Activated naive CD4-positive, alpha-beta T cell treated with anti-CD3 and anti-CD28 coated beads, Interleukin-2, amount 50 U/mL, for 16 hours (primary cell): ENCODE results near the gene ZNF823.

Experiments used
- DNase-seq: peaks from one replicate; pipeline ENCODE4 v3.0.0-alpha.2; 2020

Gene ZNF823

DNA sequence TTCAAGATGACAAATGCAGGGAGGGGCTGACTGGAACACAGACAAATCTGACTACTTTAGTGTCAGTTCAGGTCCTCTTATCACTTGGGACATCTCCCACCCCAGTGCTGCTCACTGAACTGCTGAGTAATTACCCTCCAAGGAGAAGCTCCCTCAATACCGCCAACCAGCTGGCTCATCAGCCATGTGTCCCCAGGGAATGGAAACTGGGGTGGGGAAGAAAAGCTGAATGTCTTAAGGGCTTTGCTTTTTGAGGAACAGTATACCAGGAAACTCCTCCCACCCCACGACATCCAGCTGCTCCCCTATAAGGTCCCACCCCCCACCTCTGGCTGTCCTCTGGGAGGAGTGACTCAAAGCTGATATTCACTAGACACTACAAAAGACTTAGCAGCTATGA lies 2.0 kb downstream of the ZNF823 start:
- DNase-seq, result no peak

DNA sequence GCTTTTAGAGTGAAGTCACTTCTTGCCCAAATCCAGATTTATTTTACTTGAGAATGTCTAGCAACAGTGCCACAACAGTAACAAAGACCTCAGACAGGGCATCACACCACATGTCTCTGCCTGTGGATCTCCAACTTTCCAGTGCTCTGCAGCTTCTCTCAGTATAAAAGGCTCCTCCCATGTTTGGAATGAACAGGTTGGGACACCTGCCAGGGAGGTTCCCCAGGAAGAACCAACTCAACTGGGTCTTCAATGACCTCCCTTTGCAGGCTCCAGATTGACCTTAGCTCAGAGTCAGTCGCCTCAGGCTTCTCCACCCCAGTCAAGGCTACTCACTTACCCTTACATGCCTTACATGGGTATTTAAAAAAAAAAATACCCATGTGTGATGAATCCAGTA lies 3.4 kb downstream of the ZNF823 start:
- no peak for DNase-seq

DNA sequence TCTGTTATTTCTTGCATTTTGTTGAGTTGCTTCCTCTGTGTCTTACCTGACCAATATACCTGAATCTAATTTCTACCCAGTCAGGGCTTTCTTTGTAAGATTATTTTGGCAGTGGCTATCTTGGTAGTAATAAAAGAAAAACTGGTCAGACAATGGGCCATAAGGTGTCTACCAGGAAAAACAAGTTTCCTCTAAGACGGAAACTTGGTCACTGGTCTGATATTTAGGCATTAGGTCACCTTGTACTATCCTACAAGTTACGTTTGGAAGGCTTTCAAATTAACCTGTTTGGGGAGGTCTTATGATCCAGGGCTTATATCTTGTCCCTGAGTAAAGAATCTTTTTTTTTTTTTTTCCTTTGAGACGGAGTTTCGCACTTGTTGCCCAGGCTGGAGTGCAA lies 9.2 kb downstream of the ZNF823 start:
- no peak for DNase-seq

DNA sequence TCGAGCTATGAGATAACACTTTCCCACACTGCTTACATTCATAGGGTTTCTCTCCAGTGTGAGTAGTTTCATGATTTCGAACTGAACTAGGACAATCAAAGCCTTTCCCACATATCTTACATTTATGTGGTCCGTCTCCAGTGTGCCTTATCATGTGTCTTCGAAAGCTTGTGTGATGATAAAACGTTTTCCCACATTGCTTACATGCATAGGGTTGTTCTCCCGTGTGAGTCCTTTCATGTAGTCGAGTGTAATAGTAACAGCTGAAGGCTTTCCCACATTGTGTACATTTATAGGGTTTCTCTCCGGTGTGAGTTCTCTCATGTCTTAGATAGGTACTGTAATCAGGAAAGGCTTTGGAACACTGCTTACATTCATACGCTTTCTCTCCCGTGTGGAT lies 16.3 kb downstream of the ZNF823 start:
- DNase-seq, result no peak

DNA sequence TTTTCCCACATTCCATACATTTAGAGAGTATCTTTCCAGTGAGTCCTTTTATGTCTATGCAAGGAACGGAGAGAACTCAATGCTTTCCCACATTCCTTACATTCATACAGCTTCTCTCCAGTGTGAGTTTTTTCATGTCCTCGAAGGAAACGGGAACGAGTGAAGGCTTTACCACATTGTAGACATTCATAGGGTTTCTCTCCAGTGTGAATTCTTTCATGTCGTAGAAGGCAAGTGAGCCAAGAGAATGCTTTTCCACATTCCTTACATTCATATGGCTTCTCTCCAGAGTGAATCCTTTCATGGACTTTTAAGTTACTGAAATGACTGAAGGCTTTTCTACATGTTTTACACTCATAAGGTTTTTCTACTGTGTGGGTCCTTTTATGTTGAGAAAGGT lies 17.1 kb downstream of the ZNF823 start:
- DNase-seq, result no peak

DNA sequence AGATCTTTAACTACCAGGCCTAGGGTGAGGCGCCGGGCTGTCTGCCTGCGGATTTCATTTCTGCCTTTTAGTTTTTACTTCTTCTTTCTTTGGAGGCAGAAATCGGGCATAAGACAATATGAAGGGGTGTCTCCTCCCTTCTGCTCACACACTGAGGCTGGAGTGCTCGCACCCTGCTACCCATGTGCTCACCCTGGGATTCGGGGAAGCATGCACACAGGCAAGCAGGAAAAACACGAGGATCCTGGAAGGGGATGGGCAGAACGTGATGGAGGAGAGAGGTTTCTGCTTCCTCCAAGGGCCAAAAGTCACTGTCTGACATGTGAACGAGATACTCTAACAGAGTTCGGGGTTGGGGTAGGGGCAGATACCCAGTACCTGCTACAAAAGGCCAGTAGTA lies 28.4 kb downstream of the ZNF823 start:
- no peak for DNase-seq

DNA sequence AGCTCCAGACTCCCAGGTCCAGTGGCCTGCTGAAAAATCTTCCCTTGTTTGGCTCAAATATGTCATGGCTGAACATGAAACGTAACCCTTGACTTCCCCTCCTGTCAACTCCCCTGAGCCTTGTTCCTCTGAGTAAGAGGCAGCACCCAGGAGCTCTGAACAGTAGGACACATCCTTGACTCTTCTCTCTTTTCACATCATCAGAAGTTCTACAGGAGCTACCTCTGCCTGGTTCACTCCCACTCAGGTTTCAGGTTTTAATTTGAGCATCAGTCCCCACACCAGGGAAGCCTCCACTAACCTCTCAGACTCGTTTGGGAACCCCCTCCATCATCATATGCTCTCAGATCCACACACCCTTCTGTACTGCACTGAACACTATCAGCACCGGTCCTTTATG lies 30.3 kb downstream of the ZNF823 start:
- DNase-seq, result no peak

DNA sequence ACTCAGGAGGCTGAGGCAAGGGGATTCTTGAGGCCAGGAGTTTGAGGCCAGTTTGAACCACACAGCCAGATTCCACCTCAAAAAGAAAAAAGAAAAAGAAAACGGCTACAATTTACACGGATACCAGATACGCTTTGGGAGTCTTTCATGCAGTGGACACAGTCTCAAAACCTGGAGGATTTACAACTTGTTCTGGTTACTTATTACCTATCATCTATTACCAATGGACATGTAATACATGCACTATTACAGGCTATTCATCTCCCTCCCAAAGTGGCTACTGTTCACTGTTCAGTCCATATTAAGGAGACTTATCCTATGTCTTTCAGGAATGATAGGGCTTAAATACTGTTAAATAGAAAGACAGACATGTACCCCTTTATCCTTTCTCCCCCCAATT lies 33.3 kb downstream of the ZNF823 start:
- no peak for DNase-seq

DNA sequence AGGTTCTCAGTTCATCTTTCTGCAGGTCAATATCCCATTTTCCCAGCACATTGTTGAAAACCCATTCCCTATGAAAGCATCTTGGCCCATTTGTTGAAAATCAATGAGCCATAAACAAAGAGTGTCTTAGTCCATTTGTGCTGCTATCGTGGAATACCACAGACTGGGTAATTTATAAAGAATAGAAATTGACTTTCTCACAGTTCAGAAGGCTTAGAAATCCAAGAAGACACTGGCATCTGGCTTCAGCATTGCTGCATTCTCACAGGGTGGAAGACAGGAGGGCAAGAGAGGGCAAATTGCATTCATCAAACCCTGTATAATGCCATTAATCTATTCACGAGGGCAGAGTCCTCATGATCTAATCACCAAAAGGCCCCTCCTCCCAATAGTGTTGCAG lies 34.1 kb downstream of the ZNF823 start:
- DNase-seq, result no peak

DNA sequence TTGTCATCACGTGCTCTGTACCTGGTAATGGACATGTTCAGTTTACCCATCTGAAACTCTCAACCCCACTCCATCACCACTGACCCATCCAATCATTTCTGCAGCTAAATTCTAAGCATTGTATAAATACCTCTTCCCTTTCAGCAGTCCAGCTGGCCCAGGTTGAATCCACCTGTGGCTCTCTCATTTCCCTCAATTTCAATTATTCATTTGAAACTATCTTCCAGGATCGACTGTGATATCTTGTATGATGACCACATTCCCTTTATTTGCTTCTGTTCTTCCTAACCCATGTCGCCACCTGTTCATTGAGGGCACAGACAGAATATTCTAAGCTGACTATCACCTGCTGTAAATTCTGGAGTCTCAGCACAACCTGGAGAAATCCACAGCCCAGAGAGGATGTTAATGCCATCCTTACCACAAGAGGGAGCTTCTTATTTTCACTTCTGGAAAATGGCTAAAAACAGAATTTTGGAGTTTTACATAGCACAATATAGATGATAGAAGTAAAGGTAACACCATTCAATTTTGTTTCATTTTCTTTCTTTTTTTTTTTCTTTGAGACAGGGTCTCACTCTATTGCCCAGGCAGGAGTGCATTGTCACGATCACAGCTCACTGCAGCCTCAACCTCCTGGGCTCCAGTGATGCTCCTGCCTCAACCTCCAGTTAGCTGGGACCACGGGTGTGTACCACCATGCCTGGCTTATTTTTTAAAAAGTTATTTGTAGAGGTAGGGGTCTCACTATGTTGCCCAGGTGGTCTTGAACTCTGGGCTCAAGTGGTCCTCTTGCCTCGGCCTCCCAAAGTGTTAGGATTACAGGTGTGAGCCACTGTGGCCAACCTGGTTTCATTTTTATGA lies 38.6 kb downstream of the ZNF823 start:
- no peak for DNase-seq

DNA sequence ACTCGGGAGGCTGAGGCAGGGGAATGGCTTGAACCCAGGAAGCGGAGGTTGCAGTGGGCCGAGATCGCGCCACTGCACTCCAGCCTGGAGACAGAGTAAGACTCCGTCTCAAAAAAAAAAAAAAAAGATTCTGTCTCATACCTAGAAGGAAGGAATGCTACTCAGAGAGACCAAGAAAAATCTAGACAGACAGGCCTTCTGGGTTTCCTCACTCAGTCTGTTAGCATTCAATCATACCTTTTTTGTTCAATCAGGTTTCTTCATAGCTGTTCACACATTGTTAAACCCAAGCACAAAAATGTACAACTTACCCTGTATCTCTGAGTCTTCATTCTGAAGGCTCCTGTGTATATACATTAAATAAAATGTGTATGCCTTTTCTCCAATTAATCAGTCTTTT lies 40.5 kb downstream of the ZNF823 start:
- no peak for DNase-seq

DNA sequence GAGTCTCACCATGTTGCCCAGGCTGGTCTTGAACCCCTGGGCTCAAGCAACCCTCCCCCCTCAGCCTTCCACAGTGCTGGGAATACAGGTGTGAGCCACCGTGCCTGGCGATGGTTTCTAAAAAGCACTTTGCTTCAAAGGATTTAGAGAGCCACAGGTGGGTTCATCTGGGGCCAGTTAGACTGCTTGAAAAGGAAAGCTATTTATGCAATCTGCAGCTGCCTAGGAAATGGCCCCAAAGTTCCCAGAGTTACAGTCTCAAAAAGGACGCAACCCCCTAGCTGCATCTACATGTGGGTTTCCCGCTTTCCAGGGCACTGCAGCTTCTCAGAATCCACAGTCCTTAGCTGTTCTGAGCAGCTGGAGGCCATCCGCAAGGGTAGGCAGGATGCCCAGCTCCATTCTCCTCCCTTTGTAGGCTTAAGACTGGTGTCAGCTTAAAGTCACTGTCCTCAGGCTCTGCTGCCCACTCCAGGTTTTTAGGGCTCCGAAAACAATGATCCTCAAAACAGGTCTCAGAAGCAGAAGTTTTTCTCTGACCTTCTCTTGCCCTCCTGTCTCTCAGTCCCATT lies 41.4 kb downstream of the ZNF823 start:
- DNase-seq, result no peak

DNA sequence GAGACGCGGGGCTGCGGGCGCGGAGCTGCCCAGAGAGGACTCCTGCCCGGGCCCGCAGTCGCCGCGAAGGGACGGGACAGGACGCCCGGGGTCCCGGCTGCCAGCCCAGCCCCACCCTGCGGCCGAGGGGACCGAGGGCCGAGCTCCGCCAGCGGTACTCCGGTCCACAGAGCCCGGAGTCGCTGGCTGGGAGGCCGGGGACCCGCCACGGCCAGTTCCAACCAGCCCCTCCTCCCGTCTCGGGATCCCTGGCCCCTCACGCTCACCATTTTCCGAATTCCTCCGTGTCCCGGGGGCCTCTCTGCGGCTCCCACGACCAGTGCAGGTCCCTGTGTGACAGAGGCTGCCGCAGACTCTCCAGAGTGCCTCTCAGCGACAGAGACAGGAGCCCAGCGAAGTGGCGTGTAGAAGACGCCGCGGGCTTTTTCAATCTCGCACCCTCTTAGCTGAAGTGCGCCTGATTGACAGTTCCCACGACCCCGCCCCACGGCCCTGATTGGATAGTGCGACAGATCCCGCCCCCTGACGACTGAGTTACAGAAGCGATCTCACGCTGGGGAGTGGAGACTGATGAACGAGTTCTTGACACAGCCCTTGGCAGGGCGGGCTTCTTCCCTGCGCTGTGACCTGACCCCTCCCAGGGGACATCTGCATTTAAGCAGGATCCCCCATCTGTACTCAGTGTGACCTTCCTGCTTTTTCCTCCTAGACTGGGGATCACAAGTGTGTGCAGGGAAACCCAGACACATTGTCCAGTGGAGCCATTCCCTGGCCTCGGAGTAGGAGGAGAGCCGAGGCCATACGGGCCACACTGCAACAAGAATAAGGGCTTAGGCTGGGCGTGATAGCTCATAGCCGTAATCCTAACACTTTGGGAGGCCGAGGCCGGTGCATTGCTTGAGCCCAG lies 44.0 kb downstream of the ZNF823 start:
- DNase-seq, result peak; percentile 89

DNA sequence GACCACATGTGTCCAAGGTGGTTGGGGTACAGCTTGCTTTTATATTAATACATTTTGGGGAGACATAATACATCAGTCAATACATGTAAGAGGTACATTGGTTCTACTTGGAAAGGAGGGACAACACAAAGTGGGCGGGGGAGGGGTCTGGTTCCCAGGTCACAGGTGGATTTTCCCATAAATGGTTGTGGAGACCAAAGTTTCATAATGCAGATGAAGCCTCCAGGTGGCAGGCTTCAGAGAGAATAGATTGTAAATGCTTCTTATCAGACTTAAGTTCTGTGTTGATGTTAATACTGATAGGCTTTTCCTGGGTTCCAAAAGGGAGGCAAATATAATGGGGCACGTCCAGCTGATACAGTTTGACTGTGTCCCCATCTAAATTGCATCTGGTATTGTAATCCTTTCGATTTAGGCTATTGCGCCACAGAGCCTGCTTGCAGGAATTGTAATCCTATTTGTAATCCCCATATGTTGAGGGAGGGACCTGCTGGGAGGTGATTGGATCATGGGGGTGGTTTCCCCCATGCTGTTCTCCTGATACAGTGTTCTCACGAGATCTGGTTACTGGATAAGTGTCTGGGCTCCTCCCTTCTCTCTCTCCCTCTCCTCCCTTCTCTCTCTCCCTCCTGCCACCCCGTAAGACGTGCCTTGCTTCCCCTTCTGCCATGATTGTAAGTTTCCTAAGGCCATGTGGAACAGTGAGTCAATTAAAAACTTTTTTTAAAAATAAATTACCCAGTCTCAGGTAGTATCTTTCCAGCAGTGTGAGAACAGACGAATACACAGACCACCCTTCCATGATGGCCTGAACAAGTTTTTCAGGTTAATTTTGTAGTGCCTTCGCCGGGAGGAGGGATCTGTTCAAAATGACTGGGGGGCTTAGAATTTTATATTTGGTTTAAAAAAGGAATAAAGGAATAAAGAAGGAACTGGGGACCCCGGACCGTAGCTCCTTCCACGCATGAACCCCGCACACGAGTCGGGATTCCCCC lies 44.9 kb downstream of the ZNF823 start:
- DNase-seq, result no peak

DNA sequence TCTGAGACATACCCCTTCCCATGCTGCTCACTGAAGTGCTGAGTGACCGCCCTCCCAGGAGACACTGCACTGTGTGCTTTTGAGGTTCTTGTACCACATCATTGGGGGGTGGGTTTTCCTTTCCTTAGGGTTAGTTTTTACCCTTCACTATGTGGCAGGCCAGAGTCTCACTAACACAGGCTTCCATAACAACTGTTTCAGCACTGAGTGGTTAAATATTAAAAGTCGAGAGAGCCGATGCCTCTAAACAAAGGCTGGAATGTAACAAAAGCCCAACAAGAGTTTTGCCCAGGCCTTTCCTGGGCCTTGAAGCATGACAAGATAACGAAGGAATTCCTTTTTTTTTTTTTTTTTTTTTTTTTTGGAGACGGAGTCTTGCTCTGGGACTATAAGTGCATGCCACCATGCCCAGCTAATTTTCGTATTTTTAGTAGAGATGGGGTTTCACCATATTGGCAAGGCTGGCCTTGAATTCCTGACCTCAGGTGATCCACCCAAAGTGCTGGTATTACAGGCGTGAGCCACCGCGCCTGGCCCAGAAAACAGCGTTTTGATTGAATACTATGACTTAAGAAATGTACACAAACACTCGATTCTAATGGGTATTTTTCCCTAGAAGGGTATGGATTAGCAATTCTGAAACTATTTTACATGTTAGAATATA lies 46.5 kb downstream of the ZNF823 start:
- no peak for DNase-seq

DNA sequence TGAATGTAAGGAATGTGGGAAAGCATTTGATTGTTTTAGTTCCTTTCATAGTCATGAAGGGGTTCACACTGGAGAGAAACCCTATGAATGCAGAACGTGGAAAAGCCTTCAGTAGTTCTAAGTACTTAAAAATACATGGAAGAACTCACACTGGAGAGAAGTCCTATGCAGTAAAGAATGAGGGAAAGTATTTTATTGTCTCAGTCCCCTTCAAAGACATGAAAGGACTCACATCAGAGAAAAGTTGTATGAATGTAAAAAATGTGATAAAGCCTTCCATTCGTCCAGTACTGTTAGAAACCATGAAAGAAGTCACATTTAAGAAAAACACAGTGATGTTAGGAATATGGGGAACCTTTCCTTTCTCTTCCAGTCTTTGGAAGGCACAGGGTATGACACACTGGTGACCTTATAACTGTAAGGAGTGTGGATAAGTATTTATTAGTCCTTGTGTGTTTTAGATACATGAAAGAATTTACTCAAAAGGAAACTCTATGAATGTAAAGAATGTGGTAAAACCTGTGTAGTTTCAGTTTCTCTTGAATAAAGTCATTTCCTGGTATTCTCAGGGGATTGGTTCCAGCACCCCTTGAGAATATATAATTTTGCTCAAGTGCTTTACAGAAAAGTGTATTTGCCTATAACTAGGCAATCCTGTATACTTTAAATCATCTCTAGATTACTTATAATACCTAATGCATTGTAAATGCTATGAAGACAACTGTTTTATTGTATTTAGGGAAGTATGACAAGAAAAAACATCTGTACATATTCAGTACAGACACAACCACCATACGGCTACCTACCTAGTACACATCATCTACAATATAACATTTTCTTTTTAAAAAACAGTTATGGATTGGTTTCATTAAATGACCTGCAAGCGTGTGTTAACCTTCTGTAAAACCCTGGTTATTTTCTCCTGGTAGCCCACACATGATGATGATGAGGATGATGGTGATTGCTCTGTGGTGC lies 52.8 kb downstream of the ZNF823 start:
- DNase-seq, result no peak

DNA sequence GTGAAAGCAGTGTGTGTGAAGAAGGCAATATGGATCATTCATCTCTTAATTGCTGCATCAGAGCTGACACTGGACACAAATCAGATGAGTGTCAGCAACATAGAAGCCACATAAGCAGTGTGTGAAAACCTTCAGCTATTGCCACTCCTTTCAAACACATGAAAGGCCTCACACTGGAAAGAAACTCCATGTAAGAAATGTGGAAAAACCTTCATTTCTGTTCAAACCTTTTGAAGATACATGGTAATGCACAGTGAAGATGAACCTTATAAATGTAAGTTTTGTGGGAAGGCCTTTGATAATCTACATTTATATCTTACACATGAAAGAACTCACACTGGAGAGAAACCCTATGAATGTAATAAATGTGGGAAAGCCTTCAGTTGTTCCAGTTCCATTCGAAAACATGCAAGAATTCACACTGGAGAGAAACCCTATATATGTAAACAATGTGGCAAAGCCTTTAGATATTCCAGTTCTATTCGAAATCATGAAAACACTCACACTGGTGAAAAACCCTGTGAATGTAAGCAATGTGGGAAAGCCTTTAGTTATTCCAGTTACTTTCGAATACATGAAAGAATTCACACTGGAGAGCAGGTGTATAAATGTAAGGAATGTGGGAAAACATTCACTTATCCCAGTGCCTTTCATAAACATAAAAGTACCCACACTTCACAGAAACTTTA lies 53.6 kb downstream of the ZNF823 start:
- DNase-seq, result no peak

DNA sequence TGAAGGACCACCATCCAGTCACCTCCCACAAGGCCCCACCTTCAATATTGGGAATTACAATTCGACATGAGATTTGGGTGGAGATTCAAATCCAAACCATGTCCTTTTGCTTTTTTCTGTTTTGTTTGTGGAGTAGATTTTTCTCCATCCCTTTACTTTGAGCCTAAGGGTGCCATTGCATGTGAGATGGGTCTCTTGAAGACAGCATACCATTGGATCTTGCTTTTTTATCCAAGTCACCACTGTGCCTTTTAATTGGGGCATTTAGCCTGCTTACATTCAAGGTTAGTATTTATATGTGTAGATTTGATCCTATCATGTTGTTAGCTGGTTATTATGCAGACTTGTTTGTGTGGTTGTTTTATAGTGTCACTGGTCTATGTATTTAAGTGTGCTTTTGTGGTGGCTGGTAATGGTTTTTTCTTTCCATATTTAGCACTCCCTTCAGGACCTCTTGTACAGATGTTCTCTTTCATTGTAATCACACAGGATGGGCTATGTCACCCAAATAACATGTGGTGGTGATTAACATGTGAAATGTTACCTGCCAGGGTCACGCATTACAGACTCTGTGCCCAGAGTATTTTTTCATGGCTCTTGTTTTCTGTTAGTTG lies 58.0 kb downstream of the ZNF823 start:
- no peak for DNase-seq

DNA sequence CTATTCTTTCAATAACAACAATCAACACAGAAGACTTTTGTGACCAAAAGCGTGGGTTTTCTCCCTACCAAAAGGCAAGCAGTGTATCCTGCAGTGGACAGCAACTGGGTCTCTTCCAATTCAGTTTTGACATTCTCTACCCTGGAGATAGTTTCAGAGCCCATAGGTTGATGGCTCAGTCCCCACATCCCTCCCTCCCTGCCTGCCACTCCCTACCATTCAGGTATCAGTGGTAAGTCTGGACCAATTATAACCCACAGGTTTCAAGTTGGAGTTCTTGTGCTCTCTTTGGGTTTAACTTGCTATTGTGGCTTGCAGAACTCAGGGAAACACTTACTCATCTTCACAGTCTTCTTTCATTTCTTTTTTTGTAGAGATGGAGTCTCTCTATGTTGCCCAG lies 60.2 kb downstream of the ZNF823 start:
- no peak for DNase-seq
